Activated CD8-positive, alpha-beta memory T cell treated with anti-CD3 and anti-CD28 coated beads, Interleukin-2, amount 50 U/mL, for 4 hours (primary cell): Measurements from ENCODE around the gene MEF2B.

ENCODE experiments used
- DNase-seq: peaks from one replicate; pipeline ENCODE4 v3.0.0-alpha.2; 2020

The MEF2B gene

GRCh38 chr19:19096641-19097627, 73.1 kb downstream of the MEF2B start:
- DNase-seq: no peak

GRCh38 chr19:19095691-19096090, 74.4 kb downstream of the MEF2B start:
- no peak for DNase-seq
